Measurements from ENCODE around the gene DNAJB13.

Gene DNAJB13

DNA sequence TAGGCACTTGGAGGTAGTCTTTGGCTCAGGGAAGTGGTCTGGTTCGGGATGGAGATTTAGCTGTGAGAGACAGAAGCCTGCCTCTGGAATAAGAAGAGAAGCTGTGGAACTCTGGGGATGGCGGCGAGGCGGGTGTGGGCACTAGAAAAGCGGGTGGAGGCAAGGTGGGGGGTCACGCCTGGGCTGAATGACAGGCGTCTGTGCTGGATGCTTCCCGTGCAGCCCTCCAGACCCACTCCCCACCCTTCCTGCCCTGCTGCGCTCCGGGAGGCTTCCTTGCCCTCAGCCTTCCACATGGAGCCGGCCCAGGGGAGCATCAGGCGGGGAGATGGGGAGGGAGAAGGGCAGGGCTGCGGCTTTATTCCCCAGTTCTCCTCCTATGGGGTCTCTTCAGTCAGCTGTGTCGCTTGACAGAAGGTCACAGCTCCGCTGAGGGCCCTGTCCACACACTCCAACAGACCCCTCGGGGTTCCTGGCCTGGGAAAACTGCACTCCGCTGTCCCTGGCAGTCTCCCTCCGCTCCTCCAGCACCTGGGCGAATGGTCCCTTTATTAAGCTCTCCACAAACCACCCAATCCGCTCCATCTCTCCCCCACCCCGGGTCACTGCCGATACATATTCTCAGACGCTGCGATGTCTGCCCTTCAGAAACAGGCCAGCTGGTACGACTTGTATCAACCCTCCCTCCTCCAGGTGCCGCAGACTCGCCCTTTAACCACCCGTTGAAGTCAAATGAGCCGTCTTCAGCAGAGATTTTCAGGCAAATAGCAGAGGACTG is 6.2 kb downstream of the DNAJB13 start:
- no peak for DNase-seq

DNA sequence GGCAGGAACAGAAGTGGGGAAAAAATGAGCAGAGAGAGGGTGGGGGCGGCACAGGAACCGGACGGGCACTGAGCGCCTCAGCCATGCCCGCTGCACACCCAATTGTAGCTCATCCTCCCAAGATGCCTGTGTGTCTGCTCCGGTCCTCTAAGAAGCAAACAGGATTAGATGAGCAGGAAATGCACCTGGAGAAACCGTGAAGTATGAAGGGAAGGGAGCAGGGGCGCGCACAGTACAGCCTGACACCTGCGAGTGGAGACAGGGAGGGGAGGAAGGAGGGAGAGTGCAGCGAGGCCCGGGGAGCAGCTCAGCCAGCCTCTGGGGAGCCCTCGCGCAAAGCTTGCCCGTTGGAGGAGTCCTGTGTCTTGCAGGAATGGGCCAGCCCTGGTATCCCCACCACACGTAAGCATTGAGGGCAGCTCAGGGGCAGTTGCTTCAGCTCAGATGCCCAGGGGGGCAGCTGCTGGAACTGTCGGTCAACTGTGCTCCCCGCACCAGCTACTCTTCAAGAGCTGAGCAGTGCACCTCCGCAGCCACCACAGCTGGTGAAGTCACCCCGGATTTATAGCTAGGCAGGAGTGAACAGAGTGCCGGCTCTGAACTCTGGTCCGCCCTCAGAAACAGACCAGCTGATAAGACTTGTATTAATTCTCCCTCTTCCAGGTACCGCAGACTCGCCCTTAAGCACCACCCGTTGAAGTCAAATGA is 7.0 kb downstream of the DNAJB13 start:
- no peak for DNase-seq

DNA sequence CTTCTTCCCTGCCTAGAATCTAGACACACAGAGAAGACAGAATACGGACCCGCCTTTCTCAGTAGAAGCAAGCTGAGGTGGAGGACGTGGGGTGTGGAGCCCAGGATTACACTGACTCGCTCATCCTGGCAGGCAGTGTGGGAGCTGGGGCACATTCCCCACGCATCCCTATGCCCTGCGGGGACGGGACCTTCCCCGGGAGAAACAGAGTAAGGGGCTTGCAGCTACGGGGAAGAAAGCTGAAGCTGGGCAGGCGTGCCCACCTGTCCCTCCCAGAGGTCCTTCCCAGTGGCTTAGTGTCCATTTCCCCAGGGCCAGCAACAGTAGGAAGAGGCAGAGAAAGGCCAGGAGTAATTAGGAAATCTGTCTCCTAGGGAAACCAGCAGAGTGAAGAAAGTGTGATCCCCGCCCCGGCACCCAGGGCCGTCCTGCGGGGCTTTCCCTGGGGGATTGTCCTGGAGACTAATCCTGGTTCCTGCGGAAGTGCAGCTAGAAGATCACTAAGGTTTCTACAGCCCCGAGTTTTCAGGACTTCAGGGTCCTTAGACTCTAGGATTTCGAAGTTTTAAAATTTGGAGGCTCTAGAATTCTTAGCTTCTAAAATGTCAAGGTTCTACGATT is 7.8 kb downstream of the DNAJB13 start:
- DNase-seq = no peak

DNA sequence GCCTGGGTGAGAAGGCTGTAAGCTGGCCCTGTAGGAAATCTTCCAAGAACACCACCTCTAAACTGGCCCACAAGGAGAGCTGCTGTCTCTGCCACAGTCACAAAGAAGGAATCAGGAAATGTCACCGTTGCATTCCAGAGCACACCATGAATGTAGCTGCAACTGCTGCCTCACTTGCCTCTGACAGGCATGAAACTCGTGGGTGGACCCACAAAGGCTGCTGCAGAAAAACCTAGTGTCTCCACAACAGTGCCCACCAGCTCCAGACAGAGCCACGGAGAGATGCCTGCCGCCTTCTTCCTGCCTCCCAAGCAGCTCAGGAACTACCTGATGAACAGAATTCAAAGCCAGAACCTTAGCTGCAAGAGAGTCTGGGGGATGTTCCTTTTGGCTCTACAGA is 10.5 kb downstream of the DNAJB13 start:
- no peak for DNase-seq

DNA sequence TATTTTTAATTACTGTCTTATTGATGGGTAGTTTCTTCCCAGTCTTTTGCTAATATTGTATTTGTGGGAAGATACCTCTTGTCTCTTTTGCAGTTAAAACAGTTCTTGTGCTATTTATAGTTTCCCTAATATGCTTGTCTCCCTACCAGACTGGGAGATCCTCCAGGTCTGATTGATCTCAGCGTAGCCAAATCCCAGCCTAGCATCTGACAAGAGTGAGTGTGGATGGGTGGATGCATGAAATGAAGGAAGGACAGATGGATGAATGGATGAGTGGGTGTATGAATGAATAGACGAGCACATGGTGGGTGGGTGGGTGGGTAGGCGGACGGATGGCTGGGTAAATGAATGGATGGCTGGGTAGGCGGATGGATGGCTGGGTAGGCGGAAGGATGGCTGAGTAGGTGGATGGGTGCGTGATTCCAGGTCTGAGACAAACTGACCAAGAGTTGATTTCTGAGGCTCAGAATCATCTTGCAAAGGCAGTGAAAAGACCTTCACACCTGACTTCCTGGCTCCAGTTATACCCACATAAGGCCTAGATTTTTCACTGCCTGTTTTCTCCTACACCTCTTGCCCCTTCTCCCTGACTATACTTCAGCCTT is 11.4 kb downstream of the DNAJB13 start:
- DNase-seq = no peak

DNA sequence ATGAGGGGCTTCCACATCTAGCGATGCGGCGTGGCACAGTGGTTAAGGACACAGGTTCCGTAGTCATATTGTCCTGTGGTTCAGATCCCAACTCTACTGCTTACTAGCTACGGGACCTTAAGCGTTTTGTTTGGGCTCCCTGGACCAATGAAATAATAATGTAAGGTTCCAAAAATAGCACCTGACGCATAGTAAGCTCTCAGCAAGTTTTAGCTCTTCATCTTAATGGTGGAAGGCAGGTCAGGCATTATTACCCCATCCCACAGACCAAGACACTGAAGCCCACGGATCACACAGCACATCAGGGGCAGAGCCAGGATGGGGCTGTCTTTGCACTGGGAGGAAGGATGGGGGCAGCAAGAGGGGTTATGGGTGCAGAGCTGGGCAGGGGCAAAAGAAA is 13.0 kb downstream of the DNAJB13 start:
- DNase-seq = no peak

DNA sequence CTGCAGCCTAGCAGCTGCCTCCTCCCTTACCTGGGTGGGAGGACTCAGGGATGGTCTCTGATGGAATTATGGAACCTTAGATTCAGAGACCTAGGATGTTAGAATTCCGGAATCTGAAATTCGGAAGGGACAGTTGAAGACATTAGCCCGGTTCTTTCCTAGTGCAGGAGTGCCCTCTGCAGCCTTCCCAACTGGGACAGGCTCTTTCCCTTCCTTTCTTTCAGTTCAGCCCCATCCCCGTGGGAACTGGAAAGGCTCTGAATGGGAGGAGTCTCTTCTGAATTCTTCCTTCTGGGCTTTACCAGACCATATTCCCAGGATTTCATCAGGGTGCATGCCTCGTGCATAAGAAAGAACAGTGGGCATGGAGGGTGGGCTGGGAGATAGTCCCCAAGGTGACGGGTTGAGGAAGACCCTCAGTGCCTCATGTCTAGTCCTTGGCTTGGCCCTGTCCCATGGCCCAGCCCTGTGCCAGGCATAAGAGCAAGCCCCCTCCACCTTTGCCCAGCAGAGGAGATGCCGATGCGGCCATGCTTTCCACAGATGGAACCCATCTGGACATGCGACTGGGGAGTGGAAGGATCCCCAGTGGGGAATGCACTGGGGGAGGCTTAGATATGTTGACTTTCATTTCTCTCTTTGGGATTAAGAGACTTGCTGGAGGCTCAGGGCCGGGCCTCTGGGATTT is 14.4 kb downstream of the DNAJB13 start:
- DNase-seq = no peak

DNA sequence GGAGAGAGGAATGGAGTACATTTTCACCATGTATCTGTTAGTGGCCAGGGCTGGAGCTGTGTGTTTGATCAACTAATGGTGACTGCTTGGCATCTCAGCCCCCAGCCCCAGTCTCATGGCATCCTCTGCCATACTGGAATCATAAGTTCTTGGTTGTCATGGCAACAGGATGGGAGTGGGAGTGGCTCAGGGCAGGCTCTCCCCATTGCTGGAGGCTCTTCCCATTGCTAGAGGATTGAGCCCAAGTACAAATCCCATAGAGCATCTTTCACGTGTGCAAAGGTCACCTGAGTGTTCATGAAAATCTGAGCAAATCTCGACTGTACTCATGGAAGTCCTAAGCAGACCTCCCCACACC is 14.9 kb downstream of the DNAJB13 start:
- DNase-seq = no peak

DNA sequence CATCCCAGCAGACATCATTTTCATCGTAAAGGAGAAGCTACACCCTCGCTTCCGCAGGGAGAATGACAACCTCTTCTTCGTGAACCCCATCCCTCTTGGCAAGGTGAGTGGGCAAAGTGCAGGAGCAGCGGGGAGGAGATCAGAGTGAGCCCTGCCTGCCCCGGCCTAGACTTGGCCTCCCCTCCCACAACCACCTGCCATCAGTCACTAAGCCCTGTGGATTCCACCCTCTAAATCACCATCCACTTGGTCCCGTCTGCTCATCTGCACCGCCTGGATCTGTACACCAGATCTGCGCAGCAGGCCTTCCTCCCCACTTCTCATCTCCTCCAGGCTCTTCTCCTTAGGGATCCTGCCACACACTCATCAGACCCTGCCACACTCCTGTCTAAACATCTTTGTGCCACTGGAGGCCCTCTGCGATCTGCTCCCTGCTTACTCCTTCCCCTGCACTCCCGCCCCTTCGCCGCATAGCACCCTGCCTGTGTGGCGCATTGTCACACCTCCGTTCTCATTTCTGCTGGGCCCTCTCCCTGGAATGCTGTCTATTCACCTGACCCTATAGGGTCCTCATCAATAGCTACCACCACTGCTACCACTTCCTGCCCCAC is 17.6 kb downstream of the DNAJB13 start:
- DNase-seq = no peak

DNA sequence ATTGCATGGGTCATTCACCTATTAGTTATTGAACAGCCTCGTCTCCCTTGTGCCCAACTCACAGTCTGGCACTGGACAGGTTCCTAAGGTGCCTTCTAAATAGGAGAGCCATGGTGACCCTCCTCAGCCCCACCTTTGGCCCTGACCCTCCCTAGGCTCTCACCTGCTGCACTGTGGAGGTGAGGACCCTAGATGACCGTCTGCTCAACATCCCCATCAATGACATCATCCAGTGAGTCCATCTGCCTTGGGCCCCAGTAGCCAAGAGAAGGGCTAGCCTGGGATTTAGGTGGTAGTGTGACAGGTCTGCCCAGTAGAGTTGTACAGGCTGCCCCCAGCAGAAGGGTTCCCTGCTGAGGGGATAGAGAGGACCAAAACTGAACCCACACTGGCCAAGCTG is 18.3 kb downstream of the DNAJB13 start:
- DNase-seq = no peak

DNA sequence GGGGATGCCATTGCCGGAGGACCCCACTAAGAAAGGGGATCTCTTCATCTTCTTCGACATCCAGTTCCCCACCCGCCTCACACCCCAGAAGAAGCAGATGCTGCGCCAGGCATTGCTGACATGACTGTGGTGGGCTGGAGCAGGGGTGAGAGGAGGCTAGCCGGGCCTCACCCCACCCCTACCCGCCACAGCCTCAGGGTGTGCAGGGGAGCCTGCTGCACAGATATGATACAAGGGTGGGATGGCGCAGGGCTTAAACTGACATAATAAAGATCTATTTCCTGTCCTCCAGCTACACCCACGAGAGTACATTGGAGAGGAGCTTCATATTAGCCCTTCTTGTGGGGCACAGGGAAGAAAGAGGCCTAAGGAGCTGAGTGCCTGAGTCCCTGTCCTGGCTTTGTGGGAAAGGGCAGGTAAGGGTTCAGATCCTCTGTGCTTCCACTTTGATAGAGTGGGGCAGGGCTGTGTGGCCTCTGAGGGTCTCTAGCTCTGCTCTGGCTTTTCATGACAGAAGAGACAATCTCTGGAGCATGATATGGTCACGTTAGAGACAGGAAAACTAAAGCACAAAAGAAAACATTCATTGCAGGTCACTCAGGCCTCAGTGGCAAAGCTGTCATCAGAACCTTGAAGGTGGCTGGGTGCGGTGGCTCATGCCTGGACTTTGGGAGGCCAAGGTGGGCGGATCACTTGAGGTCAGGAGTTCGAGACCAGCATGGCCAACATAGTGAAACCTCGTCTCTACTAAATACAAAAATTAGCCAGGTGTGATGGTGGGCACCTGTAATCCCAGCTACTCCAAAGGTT is 19.4 kb downstream of the DNAJB13 start:
- DNase-seq = no peak

DNA sequence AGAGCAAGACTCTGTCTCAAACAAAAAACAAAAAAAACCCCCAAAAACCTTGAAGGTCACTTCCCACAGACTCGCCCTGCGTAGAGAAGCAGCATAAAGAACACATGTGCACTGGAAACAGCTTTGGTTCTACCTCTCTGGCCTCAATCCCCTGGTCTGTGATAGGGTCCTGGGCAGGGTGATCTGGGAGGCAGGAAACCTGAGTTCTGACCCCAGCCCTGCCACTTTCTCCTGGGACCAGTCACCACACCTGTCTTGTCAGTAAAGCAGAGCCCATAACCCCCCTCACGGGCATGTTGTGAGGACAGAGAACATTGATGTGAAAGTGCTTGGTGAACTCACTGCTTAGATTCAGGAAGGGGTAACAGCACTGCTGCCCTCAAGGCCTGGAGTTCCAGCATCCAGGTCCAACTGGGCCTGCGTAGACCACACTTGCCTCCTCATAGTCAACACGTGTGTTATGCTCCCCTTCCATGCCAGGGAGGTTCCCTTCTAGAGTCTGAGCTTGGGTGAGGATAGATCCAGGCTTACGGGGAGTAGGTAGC is 20.4 kb downstream of the DNAJB13 start:
- DNase-seq = no peak

DNA sequence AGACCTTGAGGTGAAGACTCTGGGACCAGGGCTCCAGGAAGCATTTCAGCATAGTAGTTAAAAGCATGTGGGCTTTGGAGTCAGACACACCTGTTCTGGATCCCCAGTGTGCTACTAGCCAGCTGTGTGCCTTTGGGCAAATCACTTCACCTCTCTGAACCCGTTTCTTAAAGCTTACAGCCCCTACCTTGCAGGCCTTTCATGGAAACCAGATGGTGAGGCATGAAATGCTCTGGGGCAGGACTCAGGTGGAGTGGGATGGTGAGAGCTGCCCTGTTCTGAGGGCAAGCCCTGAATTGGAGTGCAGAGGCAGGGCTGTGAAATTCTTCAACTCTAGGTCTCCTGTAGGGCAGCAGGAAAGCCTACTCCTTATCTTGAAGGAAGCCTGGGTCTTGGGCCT is 21.4 kb downstream of the DNAJB13 start:
- DNase-seq = peak; percentile 67

DNA sequence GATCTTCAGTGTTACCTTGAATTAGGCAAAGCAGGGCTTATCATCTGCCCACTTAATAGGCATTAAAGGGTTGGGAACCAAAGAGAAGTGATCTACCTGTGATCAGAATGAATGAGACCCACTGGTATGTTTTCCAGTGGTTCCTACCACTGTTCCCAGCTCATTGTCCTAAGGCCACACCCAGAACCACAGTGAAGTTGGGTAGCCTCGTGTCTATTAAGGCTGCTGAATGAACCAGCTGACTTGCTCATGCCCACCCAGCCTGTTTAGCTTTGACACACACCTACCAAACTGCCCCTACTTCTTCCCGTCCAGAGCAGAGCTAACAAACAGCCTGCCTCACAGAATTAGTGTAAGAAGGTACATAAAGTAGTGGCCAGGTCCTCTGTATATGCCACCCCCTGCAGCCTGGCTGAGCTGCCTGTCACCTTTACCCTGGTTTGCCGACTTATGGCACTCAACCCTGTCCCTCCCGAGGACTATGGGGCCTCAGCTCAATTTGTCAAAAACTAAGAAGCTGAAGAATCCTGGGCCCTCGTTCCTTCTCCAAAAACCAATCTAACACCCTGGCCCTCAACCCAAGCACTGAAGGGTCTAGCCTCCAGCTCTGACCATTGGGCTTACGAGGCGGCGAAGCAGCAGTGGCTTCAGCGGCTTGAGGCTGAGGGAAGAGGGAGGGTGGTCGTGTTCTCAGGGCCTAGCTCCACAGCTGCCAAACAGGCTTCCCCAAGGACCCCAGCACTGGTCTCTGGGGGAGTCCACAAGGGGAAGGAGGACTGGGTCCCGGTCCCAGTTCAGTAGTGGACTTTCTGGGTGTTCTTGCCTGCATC is 22.0 kb downstream of the DNAJB13 start:
- peak; percentile 66 for DNase-seq

DNA sequence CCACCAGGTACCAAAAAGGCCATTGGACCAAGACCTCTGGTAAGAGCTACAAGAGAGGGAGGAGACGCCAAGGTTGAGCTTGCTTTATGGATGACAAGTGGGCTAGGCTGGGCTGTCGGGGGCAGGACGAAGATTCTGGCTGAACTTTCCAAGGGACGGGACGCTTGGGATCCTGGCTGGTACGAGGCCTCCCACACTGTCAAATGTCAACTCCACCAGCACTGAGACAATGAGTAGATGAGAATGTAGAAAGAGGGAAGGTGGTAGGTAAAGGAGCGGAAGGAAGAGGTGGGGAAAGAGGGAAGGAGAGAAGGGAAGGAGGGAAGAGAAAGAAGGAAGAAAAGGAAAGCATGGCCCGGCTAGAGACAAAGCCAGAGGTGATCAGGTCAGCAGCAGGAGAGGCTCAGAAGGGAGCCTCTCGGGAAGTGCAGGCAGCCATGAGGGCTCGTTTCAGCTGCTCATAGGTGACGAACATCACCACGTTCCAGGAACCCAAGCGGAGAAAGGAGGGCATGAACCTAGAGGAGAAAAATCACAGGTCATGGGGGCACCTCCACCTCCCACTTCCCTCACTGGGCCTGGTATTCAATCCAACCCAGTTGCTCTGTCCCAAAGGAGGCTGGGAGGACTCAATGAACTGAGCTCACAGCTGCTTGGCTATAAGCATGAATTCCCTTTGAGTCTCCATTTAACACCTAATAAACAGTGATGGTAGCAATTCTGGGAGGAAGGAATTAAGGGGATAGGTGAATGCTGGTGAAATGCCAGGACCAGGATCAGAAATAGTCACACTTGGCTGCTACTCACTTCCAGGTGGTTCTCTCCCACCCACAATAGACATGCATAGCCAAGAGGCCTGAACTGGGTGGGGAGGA is 24.0 kb downstream of the DNAJB13 start:
- peak; percentile 55 for DNase-seq

DNA sequence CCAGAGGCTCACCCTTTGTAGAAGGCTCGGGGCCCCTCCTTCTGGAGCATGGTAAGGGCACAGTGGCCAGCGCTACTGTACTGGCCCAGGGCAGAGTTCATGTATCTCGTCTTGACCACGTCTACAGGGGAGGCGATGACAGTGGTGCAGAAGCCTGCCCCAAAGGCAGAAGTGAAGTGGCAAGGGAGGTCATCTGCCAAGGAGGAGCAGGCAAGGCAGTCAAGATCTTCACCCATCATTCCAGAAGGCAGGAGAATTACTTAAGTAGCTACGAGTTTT is 24.6 kb downstream of the DNAJB13 start:
- DNase-seq = peak; percentile 59

DNA sequence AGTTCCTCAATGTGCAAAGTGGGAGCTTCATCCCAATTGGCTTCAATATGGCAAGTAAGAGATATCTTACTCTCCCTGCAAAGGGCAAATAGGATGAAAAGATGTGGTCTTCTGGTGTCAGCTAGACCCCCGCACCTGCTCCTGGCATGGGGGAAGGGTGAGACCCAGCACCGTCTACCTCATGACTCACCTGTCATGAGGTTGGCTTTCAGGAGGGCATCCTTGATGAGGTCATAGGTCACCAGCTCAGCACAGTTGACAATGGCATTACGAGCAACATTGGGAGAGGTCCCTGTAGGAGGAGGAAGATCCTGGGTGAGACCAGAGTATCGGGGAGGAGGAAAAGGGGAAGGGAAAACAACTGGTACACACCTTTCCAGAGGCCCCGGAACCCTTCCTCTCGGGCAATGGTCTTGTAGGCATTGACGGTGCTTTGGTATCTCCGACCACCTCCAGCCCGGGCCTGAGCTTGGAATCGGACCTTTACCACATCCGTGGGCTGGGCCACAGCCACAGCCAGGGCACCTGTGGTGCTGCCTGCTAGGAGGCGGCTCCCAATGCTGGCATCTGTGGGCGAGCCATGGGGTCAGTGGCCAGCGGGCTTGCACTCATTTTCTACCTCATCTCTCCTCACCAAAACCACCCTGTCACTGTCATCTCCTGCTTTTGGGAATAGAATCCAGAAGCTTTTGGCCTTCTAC is 25.8 kb downstream of the DNAJB13 start:
- DNase-seq = peak; percentile 58

DNA sequence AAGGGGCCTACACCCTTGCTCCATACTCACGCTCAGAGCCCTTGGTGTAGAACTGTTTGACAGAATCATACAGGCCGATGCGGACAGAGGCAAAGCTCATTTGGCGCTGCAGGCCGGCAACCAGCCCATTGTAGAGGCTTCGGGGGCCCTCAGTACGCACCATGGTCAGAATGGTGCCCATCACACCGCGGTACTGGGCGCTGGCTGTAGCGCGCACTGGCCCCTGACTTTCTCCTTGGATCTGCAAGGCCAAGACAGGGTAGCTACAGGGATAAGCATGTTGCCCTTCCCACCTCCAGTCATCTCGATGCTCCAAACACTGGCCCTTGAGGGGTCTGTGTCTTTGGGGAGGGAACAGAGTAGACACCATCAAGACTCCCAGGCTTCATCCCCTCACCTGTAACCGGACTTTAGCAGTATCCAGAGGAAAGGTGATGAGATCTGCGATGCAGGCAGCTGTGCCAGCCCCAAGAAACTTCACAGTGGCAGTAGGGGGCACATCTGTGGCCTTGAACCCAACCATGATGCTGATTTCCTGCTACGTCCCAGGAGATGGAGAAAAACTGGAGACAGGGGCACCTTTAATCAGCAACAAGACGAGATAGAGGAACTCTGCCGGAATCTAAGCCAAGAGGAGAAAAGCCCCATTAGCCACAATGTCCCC is 27.2 kb downstream of the DNAJB13 start:
- peak; percentile 55 for DNase-seq
